HG03457 (cell line): ENCODE data around the gene ADGRB3.
"Not testable (repeated sequence)": the region's sequence is repeated elsewhere in the genome, so short reads cannot be mapped to it uniquely, and the experiment has no call there.

Experiments used
- ATAC-seq: cut with Tn5 transposase; IDR thresholded peaks from one replicate; pipeline ENCODE4 v1.9.1; 2021; ENCODE audit warnings: moderate number of reproducible peaks; ENCODE audit not compliant: unreplicated experiment

ADGRB3 gene

GRCh38 chr6:68737061-68737460 is 102.0 kb downstream of the ADGRB3 start:
- no peak for ATAC-seq

DNA sequence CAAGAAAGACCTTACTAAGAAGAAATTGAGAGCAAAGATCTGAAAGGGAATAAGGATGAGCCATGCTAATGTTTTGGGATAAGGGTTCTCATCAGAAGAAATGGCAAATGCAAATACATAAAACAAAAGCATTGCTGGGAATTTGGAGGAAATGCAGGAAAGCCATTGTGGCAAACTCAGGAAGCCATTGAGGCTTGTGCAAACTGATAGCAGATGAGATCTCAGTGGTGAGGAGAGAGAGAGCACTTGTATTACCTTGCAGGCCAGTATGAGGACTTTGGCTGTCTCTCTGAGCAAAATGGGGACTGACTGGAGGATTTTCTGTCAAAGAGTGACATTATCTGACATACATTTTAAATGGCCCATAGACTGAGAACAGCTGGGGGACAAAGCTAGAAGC is 103.0 kb downstream of the ADGRB3 start:
- ATAC-seq = no peak

DNA sequence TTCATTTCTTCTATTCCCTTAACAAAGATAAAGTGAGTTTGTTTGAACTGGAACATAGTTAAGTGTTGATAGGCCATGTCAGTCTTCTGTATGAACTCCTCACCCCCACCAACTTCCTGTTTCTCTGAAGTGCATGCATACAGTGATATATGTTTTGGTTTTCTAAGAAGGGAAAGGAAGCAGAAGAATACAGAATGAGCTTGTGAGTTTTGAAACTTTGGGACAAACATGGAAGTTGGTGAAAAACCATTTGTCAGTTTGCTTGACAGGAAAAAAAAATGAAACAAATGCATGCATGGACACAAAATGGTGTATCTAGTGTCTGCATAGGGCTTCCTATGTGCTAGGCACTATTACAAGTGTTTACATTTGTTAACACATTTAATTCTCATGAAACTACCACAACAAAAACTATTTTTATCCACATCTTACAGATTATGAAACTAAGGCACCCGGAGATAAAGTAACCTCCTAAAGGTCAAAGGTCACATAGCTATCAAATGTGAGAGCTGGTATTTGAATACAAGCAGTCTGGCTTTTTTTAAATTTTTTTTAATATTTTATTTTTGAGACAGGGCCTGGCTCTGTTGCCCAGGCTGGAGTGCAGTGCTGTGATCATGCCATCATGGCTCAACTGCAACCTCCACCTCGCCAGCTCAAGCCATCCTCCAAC is 105.9 kb downstream of the ADGRB3 start:
- ATAC-seq = no peak

DNA sequence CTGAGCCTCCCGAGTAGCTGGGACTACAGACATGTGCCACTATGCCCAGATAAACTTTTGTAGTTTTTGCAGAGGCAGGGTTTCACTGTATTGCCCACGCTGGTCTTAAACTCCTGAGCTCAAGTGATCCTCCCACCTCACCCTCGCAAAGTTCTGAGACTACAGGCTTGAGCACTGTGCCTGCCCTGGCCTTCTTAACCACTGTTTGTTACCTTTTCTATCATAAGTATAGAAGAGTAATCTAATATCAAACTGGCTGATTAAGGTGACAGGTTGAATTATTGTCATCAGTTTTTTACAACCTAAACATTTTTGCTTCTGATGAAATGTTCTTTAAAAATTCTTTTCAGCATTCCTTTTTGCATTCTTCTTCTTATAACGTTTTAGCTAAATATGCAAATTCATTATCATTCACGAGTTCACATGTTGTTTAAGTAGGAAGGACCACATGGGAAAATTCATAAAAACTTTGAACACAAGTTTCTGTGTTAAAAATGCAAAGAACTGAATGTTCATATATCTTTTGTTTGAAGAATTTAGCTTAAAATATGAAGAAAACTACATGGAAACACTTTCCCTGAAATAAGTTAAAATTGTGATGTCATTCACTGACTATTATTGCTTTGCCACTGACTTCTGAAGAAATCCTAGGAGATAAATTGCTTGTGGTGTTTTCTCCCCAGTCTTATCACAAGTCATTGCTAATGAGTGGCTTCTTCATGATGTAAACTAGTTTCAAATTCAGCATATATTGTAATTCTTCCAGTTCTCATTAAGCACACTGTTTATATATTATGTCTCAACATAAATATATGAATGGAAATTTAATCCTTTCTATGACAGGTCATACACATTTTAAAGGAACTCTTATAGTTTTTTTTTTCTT is 106.7 kb downstream of the ADGRB3 start:
- no peak for ATAC-seq

DNA sequence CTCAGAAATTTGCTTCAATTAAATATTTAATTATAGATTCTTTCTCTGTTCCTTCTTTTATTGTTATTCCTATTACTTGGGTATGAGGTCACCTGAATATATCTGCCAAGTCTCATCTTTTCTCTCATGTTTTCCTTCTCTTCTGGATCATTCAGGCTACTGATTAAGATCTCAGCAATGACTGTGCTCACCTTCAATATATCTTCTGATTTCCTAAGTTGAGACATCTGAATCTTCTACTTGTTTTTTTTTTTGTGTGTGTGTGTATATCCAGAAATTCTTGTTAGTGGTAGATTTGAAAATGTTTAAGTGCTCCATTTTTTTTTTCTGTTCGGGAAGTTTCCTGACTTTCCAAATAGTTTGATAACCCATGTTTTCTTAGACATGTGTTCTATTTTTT is 108.0 kb downstream of the ADGRB3 start:
- no peak for ATAC-seq

DNA sequence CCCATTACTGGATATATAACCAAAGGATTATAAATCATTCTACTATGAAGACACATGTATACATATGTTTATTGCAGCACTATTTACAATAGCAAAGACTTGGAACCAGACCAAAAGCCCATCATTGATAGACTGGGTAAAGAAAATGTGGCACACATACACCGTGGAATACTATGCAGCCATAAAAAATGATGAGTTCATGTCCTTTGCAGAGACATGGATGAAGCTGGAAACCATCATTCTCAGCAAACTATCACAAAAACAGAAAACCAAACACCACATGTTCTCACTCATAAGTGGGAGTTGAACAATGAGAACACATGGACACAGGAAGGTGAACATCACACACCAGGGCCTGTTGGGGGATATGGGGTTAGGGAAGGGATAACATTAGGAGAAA is 109.3 kb downstream of the ADGRB3 start:
- not testable (repeated sequence) for ATAC-seq

GRCh38 chr6:68746376-68746775 is 111.3 kb downstream of the ADGRB3 start:
- ATAC-seq = no peak

DNA sequence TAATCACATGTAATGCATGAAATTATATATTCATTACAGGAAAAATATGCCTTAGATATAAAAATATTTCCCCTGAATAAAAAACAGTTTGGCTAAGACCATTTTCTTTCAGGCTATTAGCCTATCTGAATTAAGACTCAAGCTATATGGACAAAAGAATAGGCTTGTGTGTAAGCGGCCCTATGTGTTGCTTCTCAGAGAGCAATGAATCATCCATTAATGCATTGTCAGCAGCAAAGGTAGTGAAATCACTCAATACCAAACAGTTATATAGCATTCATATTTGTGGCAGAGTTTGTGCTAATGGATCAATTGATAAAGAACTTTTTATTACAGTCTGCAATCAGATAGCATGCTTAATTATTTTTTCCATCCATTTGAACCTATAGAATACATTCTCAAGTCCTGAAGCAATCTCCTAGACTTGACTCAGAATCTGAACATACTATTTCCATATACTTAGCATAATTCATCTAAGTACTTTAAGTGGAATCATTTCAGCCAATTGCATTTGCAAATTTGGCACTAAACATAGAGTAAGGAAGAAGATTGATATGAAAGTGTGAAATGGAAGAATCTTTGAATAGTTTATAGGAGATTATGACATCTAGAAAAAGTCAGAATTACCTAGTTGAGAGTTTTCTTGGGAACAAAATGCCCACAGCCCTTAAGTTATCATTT is 112.2 kb downstream of the ADGRB3 start:
- no peak for ATAC-seq

DNA sequence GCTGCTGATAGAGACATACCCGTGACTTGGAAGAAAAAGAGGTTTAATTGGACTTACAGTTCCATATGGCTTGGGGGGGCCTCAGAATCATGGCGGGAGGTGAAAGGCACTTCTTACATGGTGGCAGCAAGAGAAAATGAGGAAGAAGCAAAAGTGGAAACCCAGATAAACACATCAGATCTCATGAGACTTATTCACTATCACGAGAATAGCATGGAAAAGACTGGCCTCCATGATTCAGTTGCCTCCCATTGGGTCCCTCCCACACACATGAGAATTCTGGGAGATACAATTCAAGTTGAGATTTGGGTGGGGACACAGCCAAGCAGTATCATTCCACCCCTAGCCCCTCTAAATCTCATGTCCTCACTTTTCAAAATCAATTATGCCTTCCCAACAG is 112.8 kb downstream of the ADGRB3 start:
- not testable (repeated sequence) for ATAC-seq

DNA sequence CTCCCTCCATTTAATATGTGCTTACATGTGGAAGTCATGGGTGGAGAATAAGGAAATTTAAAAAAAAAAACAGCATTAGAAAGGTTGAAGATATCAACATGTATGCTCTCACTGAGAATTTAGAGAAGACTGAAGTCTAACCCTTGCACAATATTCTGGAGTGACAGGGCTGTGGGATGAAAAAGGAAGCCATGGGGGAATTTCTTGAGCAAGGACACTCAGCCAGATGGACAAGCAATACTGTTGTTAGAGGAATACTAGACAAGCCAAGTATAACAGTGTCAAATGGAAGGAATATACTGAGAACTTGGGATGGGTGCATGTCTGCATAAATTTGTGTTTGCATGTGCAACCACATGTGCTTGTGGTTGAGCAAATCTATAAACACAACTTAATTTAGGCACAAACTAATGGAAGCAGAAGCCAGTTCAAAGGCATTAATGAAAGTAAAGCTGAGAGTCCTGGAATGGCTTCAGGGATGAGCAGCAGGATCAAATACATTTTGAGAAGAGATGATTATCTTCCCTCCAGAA is 119.7 kb downstream of the ADGRB3 start:
- ATAC-seq = no peak

- ATAC-seq = no peak
Measured at GRCh38 chr6:68756454-68757375, 121.6 kb downstream of the ADGRB3 start.

GRCh38 chr6:68757821-68758220 is 122.7 kb downstream of the ADGRB3 start:
- ATAC-seq = no peak

DNA sequence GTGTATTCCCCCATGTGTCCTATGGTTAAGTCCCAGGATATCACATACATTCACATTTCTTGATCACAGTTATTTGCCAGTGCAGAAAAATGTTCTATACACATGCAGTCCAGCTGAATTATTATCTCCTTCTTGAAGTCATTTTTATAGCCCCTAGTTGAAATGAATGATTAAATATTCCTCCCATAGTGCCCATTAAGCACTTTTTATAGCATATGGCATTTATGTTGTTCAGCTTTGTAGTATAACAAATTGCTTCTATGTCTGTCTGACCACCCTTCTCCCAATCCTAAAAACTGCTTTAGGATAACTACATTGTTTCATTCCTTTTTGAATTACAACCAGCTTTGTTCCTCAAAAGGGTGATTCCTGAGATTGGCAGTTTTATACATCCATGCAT is 123.5 kb downstream of the ADGRB3 start:
- ATAC-seq = no peak

- no peak for ATAC-seq
Measured at GRCh38 chr6:68760485-68760884, 125.4 kb downstream of the ADGRB3 start.

DNA sequence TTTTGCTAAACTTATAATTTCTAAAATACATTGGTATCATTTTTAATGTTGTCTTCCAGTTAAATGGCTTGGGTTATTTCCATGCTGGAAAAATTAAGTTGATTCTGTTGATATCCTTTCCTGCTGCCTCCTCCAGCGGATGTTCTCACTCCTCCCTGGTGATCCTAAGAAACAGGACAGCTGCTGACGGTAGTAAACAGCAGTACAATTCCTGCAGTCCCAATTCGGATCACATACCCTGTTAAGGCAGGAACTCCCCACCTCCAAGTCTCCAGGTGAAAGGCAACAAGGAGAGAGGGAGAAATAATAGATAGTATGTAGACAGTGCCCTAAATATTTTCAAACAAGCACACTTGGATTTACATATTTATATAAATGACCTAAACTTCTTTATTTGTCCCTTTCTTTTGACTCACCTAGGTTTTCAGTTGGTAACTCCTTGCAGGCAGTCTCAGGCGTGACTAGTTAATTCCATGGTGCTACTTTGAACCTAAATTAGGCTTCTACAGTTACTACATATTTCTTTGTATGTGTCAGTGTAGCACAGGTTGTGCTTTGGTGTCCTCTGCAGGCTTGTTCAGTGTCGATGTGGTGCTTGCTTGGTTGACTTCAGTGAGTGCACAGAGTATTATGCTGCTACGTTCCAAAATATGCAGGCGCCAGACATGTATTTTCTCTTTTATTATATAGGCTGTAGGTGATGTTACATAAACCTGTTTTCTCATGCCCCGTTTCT is 126.0 kb downstream of the ADGRB3 start:
- ATAC-seq = no peak

- ATAC-seq = no peak
Measured at GRCh38 chr6:68761985-68762384, 126.9 kb downstream of the ADGRB3 start.

DNA sequence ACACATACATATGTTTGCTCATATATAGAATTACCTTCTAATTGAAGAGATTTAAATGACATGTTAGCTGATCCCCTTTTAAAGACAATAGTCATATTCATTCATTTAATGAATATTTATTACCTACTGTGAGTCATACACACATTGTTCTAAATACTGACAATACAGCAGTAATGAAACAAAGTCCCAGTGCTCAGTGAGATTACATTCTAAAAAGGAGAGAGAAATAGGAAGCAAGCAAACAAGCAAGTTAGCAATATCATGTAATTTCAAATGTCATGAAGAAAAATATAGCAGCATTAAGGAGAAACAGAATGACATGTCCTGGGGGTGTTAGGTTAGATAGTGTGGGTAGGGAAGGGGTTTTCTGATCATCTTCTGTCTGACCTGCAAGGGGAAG is 136.3 kb downstream of the ADGRB3 start:
- ATAC-seq = no peak

GRCh38 chr6:68774843-68775242 is 139.8 kb downstream of the ADGRB3 start:
- no peak for ATAC-seq

GRCh38 chr6:68776354-68776753 is 141.3 kb downstream of the ADGRB3 start:
- no peak for ATAC-seq

DNA sequence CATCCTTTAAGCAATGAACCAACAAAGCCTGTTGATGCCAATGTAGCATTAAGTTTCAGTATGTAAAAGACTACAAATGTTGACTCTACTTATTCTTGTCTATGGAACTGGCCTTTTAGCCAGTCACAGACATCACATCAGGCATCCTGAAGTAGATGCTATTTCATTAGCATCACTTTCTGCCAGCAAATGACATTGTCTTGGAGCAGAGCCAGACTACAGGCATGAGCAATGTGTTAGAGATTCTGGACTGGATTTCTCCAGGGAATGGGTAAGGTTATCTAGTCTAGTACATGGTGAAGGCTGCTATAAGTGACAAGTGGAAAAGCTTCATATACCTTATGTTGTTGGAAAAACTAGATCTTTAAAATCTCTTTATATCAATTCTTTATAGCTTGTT is 142.9 kb downstream of the ADGRB3 start:
- no peak for ATAC-seq
